HG02970 (cell line): ENCODE data around the gene CD55.
A peak's percentile ranks its signal among the peaks of the same experiment; 100 is the strongest.

ENCODE experiments used
- ATAC-seq: cut with Tn5 transposase; IDR thresholded peaks from one replicate; pipeline ENCODE4 v1.9.1; 2021; ENCODE audit warnings: mild to moderate bottlenecking, moderate library complexity, moderate number of reproducible peaks; ENCODE audit not compliant: unreplicated experiment, low FRiP score

CD55 gene

DNA sequence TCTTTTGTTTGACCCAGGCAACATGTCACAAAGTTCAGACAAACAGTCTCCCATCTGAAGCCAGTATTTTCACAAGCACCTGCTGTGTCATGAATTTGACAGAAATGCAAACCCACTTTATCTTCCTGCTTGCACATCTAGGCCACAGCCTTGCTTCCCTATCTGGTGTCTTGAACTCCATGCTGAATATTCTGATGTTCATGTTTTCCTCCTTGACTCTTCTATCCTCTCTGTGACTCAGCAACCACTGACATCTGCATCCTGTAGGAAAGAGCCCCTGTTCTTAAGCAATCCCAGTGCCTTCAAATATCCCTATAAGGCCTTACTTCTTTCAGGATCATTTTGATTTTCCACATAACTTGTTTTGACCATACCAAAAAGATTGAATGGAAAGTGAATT lies 6.5 kb downstream of the CD55 start:
- no peak for ATAC-seq

DNA sequence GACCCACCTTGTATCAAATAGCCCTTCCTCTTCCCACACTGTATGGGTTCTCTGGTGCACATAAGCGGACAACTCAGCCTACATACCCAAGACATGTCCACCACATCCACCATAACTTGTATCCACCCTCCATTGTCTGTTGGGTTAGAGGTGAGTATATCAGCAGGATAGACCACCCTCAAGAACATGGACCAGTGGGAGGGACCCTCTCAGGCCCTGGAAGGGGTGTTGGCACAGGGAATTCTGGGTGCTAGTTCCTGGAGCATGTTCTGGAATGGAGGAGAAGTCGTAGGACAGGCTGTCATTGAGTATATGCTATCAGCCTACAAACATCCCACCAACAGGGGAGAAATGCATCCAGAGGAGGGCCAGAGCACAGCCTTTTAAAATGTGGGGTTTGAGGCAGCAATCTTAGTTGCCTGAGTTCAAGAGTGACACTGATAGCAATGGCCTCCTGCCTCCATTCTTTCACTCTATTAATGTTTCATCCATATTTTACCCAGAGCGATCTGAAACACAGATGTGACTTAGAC lies 7.5 kb downstream of the CD55 start:
- ATAC-seq: no peak

DNA sequence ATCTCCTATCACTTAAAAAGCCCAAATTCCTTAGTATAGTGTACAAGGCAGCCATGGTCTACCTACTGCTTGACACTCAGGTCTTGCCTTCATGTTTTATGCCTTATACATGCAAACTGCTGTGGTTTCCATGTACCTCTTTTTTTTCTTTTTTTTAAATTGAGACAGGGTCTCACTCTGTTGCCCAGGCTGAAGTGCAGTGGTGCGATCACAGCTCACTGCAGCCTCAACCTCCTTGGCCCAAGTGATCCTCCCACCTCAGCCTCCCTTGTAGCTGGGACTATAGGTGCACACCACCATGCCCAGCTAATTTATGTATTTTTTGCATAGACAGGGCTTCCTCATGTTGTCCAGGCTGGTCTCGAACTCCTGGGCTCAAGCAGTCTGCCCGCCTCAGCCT lies 8.0 kb downstream of the CD55 start:
- ATAC-seq: no peak

DNA sequence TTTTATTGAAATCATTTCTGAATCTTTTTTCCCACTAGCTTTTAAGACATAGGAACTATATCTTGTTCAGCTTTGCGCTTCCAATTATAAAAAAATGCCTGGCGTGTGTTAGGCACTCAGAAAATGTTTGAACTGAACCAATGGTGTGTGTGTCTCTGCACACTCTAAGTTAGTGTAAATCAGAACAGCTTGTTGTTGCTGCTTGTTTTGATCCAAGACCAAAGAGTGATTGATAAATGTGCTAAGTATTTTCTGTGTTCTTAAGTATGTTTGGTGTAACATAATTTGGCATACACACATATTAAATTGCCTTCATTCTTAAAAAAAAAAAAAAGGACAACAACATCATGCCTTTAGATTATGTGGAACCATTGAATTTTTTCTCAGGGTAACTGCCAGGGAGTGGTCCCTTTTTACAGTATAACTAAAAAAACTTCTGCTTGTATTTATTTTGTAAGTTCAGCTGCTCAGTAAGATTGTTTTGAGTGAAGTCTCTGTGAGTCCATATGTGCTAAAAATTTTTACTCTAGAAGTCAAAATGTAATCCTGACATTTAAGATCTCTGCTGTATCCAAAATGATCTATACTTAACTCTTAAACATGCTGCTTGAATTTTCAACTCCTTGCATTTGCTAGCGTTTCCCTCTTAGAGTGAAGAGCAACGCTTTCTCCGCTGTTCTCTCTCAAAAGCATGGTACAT lies 8.7 kb downstream of the CD55 start:
- ATAC-seq: no peak

DNA sequence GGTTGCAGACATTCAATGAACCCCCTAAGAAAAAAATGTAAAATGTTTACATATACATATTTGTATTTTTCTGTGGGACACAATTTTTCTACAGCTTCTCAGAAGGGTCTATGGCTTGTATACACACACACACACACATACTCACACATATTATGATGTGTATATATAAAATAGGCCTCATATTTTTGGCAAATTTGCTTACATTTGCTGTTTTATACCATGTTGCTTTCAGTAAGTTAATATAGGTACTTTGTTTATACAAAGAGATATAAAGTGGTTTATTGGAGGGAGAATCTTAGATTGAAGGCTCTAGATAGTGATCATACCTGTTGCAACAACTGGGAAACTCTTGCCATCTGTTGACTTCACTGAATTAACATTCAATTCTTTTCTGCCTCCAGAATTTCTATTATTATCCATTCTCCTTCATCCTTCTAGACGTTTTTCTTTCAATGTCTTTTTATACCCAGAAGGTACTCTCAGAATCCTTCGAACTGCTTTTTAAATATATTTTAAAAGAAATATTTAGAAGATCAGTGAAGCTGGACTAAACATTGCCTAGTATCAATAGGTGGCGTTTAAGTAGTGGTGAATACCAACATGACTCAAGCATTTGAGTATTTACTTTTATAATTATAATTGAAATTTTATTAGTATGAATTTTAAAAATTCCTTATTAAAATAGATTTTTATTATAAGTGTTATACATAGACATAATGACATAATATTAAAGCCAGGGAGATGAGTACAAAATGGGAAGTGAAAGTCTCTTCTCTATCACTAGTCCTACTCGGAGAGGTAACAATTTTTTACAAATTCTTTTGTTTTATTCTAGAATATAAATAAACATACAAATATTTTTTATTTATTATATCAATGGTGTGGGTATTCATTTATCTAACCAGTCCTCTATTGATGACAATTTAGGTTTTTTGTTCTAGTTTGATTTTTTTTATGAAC lies 10.2 kb downstream of the CD55 start:
- ATAC-seq: no peak

DNA sequence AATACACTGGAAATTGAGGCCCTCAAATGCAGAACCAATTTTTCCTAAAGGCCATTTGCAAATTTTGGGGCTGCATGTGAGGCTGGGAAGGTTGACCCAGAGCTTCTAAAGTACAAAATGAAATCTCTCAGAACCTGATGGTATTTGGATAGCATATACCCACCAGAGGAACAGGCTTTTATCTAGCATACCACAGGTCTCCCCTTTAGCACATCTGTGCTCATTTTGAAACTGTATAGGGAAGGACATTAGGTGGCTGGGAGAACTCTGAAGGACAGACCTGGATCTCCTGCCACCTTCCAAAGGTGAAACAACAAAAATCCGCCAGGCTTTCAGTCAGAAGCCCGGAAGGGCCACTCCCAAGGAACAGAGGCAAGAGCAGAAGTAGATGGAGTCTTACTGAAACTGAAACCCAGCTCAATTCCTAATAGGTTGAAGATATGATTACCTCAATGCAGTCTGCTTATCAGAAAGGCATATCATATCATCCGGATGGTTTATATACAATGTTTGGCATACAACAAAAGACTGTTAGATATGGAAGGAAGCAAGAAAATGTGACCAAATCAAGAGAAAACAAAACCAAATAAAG lies 11.6 kb downstream of the CD55 start:
- ATAC-seq: no peak

DNA sequence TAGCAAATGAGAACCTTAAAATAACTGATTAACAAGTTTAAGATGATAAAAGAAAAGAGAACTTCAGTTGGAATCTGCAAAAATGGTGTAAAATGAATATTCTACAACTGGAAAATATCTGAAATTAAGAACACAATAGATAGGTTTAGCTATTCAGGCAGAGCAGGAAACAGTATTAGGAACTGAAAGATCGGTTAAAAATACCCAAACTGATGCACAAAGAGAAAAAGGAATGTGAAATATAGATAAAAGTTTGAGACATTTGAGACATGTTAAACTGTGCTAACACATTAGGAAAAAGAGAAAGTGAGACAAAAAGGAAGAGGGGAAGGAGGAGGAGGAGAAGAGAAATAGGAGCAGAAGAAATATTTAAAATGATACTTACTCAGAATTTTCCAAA lies 12.1 kb downstream of the CD55 start:
- no peak for ATAC-seq

DNA sequence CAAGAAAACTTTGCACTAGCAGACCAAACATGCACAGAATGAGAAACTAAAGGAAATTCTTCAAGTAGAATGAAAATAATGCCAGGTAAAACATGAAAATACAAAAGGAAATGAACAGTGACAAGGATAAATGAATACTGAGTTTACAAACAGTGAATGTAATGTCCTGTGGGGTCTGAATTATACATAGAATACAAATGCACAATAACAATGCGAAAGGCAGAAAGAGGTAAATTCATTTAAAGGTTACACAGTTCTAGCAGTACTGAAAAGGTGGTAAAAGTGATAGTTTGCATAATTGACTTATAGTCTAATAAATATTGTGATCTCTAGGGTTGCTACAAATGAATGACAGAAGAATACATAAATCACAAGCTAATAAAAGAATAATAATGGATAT lies 12.9 kb downstream of the CD55 start:
- ATAC-seq: no peak

DNA sequence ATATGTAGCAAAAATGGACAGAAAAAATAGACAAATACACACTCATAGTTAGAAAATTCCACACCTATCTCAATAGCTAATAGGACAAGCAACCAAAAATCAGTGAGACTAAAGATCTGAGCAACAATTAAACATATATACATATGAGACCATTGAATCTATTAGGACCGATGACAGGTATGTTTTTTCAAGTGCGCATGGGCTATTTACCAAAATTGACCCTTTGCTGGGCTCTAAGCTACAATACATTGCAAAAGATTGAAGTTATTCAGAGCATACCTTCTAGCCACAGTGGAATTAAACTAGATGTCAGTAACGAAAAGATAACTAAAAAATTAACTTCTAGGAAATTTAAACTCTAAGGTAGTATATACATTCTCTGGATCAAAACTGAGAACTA lies 13.7 kb downstream of the CD55 start:
- no peak for ATAC-seq

DNA sequence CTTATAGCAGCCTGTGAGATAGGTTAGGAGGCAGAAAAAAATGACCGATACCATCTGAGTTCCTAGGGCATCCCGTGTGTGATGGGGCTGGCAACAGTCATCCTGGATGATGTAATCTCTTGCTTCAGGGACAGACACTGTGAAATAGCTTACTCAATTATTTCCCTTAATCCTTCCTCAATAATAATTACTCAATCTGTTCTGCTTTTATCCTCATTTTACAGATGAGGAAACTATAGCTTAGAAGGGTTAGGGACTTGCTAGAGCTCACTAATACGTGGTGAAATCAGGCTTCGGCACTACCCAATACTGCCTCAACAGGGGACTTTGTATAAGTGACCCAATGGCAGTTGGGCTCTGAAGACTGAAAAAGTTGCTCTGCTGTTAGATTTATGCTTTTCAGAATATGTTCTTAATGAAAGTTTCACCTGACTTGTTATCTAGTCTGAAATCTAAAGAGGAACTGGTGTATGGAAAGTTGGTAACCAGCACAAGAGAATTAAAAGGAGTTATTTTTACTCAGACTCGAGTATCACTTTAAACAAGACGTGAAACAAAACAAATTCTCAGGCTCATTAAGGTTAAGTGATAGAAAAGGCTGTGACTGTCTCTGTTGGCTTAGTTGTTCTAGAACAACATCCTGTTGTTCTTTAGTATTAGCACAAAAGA lies 14.4 kb downstream of the CD55 start:
- peak; percentile 48 for ATAC-seq

DNA sequence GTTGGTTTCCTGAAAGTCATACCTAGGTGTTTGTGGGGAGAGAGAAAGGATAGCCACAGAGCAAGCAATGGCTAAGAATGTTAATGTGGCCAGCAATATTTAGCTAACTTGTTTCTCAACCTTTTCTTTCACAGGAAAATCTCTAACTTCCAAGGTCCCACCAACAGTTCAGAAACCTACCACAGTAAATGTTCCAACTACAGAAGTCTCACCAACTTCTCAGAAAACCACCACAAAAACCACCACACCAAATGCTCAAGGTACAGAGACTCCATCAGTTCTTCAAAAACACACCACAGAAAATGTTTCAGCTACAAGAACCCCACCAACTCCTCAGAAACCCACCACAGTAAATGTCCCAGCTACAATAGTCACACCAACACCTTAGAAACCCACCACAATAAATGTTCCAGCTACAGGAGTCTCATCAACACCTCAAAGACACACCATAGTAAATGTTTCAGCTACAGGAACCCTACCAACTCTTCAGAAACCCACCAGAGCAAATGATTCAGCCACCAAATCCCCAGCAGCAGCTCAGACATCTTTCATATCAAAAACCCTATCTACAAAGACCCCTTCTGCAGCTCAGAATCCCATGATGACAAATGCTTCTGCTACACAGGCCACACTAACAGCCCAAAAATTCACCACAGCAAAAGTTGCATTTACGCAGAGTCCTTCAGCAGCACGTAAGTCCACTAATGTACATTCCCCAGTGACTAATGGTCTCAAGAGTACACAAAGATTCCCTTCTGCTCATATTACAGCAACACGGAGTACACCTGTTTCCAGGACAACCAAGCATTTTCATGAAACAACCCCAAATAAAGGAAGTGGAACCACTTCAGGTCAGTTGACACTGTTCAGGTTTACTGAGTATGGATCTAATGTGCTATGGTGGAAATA lies 15.3 kb downstream of the CD55 start:
- peak; percentile 66 for ATAC-seq

DNA sequence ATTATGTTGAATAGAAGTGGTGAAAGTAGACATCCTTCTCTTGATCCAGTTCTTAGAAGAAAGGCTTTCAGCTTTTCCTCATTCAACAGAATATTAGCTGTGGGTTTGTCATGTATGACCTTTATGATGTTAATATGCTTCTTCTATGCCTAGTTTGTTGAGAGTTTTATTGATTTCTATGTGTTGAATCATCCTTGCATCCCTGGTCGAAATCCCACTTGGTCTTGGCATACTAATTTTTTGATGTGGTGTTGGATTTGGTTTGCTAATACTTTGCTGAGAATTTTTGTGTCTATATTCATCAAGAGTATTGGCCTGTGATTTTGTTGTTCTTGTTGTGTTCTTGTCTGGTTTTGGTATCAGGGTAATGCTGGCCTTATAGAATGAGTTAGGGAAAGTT lies 20.9 kb downstream of the CD55 start:
- no peak for ATAC-seq

DNA sequence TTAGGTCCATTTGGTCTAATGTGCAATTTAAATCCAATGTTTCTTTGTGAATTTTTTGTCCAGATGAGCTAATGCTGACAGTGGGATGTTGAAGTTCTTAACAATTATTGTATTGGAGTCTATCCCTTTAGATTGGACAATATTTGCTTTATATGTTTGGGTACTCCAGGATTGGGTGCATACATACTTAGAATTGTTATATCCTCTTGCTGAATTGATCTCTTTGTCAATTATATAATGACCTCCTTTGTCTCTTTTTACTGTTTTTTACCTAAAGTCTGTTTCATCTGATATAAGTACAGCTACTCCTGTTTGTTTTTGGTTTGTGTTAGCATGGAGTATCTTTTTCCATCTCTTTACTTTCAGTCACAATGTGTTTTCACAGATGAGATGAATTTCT lies 22.2 kb downstream of the CD55 start:
- ATAC-seq: no peak

DNA sequence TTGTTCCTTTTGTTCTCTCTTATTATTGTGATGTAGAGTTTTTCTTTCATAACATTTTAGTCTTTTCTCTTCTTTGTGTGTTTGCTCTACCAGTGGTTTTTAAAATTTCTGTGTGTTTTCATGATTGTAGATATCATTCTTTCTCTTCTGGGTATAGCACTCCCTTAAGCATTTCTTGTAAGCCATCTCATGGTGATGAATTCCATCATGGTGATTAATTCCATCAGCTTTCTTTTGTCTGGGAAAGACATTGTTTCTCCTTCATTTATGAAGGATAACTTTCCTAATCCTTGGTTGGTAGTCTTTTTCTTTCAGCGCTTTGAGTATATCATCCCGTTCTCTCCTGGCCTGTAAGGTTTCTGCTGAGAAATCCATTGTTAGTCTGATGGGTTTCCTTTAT lies 22.7 kb downstream of the CD55 start:
- no peak for ATAC-seq

DNA sequence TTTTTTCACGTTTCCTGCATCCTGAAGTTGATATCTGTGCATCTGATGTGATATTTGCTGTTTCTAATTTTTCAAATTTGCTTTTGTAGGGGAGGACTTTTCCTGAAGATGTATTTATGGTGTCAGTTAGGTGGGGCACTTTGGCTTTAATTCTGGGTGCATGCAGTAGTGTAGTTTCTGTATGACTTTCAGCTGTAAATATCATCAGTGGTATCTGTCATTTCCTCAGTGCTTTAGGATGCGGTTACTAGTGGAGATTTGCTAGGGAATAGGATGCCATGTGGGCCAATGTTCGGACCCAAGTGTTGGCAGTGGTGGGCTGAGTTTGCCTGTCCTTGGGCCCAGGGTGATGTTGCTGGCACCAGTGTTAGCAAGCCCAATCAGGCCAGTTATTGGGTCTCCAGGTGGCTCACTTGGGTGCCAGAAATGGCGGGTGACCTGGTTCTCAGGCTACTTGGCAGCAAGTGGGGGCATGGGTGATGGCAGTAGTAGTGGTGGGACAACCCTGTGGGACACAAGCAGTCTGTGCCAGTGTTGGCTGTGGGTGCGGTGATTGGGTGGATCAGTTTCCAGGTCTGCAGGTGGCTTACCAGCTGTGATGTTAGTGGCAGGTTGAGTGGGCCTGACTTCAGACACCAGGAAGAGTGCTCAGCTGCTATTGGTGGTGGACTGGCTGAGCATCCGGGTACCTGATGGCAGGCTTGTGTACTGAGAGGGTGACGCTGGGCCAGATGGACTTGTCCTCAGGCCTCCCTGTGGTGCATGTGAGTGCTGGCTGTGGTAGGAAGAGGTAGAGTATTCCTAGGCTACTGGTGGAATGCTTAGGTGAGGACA lies 24.4 kb downstream of the CD55 start:
- no peak for ATAC-seq

DNA sequence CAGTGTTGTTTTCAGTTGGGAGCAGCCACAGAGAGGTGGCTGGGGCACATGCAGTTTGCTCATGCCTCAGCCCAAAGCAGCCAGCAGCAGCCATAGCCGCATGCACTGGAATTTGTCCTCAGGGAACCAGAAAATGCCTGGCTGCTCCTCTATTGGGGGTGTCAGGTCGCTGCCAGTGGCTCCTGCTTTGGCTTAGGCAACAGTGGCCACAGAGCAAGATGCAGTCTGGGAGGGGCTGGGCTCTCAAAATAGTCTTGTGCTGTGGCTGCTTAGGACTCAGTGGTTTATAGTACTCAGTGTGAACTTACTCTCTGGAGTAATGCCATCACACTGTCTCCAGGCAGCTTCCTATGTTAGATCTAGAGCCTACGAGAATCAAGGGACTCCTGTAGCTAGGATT lies 25.0 kb downstream of the CD55 start:
- ATAC-seq: no peak

DNA sequence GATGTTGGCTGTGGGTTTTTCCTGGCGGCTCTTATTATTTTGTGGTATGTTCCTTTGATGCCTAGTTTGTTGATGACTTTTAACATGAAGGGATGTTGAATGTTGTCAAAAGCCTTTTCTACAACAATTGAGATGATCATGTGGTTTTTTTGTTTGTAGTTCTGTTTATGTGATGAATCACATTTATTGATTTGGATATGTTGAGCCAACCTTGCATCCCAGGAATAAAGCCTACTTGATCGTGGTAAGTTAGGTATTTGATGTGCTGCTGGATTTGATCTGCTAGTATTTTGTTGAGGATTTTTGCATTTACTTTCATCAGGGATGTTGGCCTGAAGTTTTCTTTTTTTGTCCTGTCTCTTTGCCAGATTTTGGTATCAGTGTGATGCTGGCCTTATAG lies 28.5 kb downstream of the CD55 start:
- no peak for ATAC-seq

DNA sequence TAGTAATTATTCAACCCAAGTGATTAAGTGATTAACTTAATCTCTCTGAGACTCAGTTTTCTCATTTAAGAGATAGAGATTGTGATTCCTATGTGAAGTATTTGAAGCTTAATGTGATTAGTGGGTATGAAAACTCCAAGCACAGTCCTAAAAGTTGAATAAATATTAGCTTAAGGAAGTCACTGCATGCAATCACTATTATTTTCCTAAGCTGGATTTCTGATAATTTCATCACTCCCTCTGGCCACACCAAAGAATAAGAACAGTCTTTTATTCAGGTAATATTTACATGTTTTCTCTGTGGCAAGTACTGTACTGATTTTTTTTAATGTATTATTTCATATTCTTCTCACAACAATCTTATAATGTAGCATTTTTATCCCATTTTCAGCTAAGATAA lies 31.1 kb downstream of the CD55 start:
- no peak for ATAC-seq

DNA sequence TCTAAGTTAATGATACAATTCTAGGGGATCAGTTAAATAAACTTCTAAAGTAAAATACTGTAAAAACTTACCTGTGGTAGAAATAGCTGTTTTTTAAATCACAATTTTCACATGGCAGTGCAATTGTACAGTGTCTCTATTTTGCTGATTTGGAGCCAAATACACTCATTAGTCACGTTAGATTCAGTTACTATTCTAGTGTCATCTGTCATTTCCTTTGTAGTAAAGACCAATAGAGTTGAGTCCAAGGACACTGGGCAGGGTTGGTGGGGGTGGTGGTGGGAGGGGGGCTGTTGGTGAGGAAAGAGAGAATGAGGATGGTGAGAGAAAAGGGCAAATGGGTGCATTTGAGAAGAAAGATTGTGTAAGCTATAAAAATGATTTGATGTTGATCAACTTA lies 33.6 kb downstream of the CD55 start:
- no peak for ATAC-seq
